NCI-H526 (cell line): ENCODE data around the gene EHD1.

ENCODE experiments used
- DNase-seq, 2 experiments: peaks; one replicate each; lab custom pipeline; 2025; lab: John Stamatoyannopoulos, UW

The EHD1 gene

GRCh38 chr11:64878494-64879243 is at the start of gene EHD1:
Gene EHD1, minus strand, starts transcription at chr11:64878621. Its CDS starts 157 bp downstream, at chr11:64878464.
- DNase-seq = peak; percentile 96 to 100

- DNase-seq = no peak
Observed at GRCh38 chr11:64926689-64927088, 48.3 kb upstream of the EHD1 start.

GRCh38 chr11:64925536-64926436 is 47.4 kb upstream of the EHD1 start:
- DNase-seq = no peak

- DNase-seq = peak in 1 of 2 experiments; percentile 50
Observed at GRCh38 chr11:64924910-64925284, 46.5 kb upstream of the EHD1 start.

GRCh38 chr11:64923944-64924909 is 45.8 kb upstream of the EHD1 start, which contains the start of gene PPP2R5B:
Gene PPP2R5B, plus strand, starts transcription at chr11:64924689. Its CDS starts 1,046 bp downstream, at chr11:64925735.
- DNase-seq = peak; percentile 87 to 95

GRCh38 chr11:64923151-64923661 is 44.8 kb upstream of the EHD1 start:
- DNase-seq = no peak

GRCh38 chr11:64921384-64921783 is 43.0 kb upstream of the EHD1 start:
- no peak for DNase-seq

GRCh38 chr11:64920124-64920523 is 41.7 kb upstream of the EHD1 start:
- DNase-seq = no peak

- no peak for DNase-seq
Observed at GRCh38 chr11:64919627-64920026, 41.2 kb upstream of the EHD1 start.

GRCh38 chr11:64918017-64918416 is 39.6 kb upstream of the EHD1 start:
- DNase-seq = no peak

- no peak for DNase-seq
Observed at GRCh38 chr11:64917663-64917995, 39.2 kb upstream of the EHD1 start.

GRCh38 chr11:64916775-64917662 is 38.6 kb upstream of the EHD1 start, which contains the start of gene ATG2A:
Gene ATG2A, minus strand, starts transcription at chr11:64917209. Its CDS starts 74 bp downstream, at chr11:64917135.
- DNase-seq = peak; percentile 100

- DNase-seq = peak in 1 of 2 experiments; percentile 34
Observed at GRCh38 chr11:64916040-64916774, 37.8 kb upstream of the EHD1 start.

- no peak for DNase-seq
Observed at GRCh38 chr11:64915376-64915887, 37.0 kb upstream of the EHD1 start.

GRCh38 chr11:64914123-64914522 is 35.7 kb upstream of the EHD1 start:
- DNase-seq = no peak

GRCh38 chr11:64913171-64913727 is 34.8 kb upstream of the EHD1 start:
- DNase-seq = no peak

- no peak for DNase-seq
Observed at GRCh38 chr11:64911689-64912088, 33.3 kb upstream of the EHD1 start.

GRCh38 chr11:64911142-64911541 is 32.7 kb upstream of the EHD1 start:
- DNase-seq = no peak

- no peak for DNase-seq
Observed at GRCh38 chr11:64910451-64911093, 32.2 kb upstream of the EHD1 start.
